ENCODE measurements around the gene AMIGO1.
"Not testable (repeated sequence)": the region's sequence is repeated elsewhere in the genome, so short reads cannot be mapped to it uniquely, and the experiment has no call there.

AMIGO1 gene

GRCh38 chr1:109483672-109484518 lies 25.6 kb downstream of the AMIGO1 start, which contains the start of gene ATXN7L2:
Gene ATXN7L2 (plus strand): TSS chr1:109483905. CDS start chr1:109483954, 49 bp downstream.
- peak; percentile 99 for DNase-seq (ENCODE audit: low spot score)

GRCh38 chr1:109482791-109483671 lies 26.5 kb downstream of the AMIGO1 start:
- DNase-seq (ENCODE audit: low spot score): peak; percentile 70

DNA sequence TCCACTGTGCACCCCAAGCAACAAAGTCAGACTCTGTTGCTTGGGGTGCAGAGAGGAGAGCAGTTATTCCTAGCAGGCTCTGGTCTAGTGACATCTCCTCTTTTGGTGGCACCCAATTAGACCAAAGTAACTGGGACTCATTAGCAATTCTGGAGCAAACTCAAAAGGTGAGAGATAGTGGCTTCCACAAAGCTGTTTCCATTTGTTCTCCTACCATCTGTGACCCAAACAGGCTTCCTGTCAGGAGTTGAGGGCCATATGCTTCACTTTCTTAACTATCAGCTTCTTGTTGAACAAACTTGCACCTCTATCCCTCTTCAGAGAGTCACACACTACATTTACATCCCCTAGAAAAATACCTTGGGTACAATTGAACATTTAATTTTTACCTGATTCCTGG lies 27.3 kb downstream of the AMIGO1 start:
- DNase-seq (ENCODE audit: low spot score): no peak

DNA sequence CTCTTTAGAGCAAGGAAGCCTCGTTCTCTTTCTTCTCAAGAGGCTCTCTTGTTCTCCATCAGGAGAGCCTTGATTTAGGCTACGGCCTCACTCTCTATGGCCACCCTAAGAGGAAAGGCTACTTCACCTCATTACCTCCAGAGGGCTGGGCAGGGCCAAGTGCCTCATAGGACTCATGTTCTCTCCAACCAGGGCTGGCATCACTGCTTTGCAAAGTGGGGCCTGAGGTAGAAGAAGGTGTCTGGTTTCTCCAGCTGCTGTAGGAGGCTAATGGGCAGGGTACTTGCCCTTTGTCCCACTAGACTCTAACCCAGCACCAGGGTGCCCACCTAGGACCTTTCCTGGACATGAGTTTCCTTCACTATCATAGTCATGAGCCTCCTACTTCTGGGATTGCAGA lies 27.9 kb downstream of the AMIGO1 start:
- no peak for DNase-seq (ENCODE audit: low spot score)

- DNase-seq (ENCODE audit: low spot score): no peak
Measured at GRCh38 chr1:109479901-109480300, 29.6 kb downstream of the AMIGO1 start.

- no peak for DNase-seq (ENCODE audit: low spot score)
Measured at GRCh38 chr1:109479311-109479710, 30.2 kb downstream of the AMIGO1 start.

DNA sequence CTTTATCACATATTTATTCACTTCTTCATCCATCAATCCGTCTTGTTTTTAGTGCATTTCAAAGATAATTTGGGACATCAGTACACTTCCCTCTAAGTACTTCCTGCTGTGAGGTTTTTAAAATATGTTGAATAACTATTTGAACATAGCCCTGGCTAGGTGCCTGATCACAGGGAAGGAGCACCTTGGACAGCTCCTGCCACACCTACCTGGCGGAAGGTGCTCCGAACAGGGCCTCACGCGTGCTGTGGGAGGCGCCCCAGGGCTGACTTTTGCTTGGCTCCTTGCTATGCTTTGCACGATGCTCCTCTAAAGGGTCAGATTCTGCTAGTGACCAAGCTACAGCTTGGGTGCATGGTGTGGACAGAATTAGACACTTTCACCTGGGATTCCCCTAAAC lies 30.7 kb downstream of the AMIGO1 start:
- peak; percentile 72 for DNase-seq (ENCODE audit: low spot score)

DNA sequence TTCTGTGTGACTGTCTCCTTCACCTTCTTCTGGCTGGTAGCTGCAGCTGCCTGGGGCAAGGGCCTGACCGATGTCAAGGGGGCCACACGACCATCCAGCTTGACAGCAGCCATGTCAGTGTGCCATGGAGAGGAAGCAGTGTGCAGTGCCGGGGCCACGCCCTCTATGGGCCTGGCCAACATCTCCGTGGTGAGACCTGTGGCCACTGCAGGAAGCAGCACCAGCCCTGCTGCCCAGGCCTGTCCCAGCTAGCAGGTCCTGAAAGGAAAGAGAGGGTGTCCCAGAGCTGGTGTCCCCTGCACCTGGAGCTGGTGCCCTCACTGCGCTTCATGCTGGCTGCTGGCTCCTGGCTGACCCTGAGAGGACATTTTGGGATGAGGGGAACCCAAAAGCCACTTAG lies 31.7 kb downstream of the AMIGO1 start:
- DNase-seq (ENCODE audit: low spot score): no peak

GRCh38 chr1:109476825-109477224 lies 32.7 kb downstream of the AMIGO1 start:
- DNase-seq (ENCODE audit: low spot score): no peak

DNA sequence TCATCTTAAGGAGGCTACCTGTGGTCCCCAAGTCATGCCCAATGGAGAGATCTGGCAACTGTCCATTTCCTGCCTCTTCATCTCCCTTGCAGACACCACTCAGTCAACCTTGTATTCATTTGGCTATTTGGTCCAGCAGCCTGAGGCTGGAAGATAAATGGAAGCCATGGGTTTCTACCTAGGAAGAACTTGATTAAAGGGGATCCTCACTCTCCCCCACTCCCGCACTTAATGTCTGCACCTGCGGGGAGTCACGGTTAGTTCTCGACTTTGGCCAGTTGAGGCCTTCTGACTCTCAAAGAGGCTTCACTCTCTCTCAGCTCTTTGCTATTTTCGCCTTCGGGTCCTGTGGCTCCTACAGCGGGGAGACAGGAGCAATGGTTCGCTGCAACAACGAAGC lies 34.3 kb downstream of the AMIGO1 start:
- DNase-seq (ENCODE audit: low spot score): no peak

- DNase-seq (ENCODE audit: low spot score): no peak
Measured at GRCh38 chr1:109474697-109475096, 34.8 kb downstream of the AMIGO1 start.

DNA sequence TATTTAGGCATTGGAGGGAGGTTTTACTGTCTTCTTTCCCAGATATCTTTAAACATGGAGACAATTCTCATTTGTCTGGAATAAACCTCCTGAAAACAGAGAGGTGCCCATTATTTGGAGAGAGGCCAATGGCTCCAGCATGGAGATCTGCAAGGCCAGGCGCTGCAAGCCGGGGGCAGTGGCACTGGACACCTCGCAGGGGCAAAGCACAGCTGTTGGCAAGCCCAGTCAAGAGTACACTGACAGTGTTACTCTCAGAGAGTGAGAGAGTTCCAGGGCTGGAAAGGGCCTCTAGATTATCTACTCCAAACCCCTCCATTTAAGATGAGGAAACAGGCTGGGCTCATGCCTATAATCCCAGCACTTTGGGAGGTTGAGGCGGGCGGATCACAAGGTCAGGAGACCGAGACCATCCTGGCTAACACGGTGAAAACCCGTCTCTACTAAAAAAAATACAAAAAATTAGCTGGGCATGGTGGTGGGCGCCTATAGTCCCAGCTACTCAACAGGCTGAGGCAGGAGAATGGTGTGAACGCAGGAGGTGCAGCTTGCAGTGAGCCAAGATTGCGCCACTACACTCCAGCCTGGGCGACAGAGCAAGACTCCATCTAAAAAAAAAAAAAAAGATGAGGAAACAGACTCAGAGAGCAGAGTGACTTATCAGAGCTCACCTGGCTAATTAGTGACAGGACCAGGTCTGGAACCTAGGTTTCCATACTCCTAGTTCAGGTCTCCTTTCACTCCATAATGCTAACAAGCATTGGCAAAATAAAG lies 36.1 kb downstream of the AMIGO1 start:
- DNase-seq (ENCODE audit: low spot score): not testable (repeated sequence)

DNA sequence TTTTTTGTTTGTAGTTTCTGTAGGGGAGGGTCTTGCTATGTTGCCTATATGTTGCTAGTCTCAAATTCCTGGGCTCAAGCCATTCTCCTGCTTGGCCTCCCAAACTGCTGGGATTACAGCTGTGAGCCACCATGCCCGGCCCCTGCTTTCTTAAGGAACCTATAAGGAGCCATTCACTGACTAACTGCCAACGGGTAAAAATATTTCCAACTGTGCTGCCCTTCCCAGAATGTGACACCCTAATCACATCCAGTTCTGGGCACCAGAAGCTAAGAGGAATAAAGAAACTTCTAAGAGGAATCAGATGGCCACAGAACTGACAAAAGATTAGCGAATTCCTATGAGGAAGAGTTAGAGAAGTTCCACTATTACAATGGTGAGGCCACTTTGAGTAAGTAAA lies 36.7 kb downstream of the AMIGO1 start:
- DNase-seq (ENCODE audit: low spot score): no peak

- no peak for DNase-seq (ENCODE audit: low spot score)
Measured at GRCh38 chr1:109470245-109470644, 39.3 kb downstream of the AMIGO1 start.

- DNase-seq (ENCODE audit: low spot score): no peak
Measured at GRCh38 chr1:109468903-109469302, 40.6 kb downstream of the AMIGO1 start.

- no peak for DNase-seq (ENCODE audit: low spot score)
Measured at GRCh38 chr1:109468061-109468460, 41.5 kb downstream of the AMIGO1 start.

DNA sequence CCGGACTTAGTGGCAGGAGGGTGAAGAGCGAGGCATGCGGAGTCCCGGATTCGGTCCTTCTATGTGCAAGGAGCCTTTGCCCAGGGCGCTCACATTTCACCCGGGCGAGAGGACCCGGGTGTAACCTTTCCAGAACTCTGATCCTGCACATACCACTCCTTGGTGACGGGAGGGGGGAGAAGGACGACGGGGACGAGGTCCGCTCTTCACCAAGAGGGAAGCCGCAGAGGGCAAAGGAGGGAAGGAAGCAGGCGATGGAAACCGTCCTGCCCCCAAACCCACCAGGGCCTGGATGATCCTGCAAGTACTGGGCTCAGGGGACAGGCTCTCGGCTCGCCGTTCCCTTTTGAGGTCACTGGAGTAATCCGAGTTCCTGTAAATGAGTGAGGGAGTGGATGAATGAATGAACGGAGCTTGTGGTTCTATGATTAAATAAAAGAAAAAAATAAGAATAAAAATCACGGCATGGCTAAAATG lies 42.2 kb downstream of the AMIGO1 start:
- DNase-seq (ENCODE audit: low spot score): peak; percentile 43

DNA sequence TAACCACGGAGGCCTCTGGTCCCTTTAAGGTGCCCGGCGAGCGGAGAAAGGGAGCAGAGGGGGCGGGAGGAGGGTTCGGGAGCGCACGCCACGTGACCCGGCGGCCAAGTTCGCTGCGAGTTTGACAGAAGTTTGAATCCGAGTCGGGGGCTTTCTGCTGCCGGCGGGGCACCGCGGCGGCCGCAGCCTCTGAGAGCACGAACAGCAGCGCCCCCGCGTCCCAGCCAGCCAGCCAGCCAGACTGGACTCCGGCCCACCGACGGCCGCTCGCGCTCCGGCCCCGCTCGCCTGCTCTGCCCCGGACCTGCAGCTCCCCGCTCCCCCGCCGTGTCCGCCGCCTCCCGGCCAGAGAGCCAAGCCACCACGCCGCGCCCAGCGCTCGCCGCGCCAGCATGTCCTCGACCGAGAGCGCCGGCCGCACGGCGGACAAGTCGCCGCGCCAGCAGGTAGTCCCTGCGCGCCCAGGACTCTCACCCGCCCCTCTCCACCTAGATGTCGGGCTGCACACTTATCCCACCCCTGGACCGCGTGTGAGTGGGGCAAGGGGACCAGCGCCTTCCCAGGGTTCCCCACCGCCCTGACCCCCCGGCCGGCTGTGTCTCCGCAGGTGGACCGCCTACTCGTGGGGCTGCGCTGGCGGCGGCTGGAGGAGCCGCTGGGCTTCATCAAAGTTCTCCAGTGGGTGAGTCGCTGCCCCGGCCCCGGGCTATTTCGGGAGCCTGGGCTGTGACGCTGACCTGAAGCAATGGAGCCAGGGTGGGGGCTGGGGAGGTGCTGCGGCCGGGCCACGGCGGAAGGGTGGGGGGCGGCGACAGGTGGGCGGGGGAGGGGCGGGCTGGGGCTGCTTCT lies 42.9 kb downstream of the AMIGO1 start, which contains the start of gene SYPL2:
Gene SYPL2, plus strand, starts transcription at position 95 of the 849 bp plus-strand sequence. Its CDS starts 298 bp downstream, at position 393.
- peak; percentile 78 for DNase-seq (ENCODE audit: low spot score)

DNA sequence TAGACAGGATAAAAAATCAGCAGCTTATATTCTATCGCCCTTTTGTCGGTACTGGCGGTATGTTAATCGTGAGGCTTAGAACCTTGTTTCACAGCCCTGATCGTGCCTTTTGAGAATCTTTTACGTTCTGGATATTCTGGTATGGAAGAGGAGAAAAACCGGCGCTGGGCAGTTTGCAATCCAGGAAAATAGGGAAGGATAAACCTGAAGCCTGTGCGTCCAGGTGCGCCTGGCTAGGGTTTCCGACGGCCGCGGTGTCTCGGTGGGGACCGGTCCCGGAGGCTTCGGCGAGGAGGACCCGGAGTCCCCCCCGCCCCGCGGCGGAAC lies 43.4 kb downstream of the AMIGO1 start:
- DNase-seq (ENCODE audit: low spot score): no peak

DNA sequence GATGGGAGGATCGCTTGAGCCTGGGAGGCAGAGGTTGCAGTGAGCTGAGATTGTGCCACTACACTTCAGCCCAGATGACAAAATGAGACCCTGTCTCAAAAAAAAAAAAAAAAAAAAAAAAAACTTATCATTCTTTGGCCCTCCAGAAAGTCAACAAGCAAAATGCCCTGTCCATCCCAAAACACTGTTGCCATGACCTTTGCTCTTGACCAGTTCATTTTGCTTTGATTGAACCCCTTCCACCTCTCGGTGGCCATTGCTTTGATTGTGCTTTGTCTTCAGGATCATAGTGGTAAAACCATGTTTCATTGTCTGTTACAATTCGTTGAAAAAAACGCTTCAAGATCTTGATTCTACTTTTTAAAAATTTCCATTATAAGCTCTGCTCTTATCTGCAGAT lies 51.7 kb downstream of the AMIGO1 start:
- no peak for DNase-seq (ENCODE audit: low spot score)

DNA sequence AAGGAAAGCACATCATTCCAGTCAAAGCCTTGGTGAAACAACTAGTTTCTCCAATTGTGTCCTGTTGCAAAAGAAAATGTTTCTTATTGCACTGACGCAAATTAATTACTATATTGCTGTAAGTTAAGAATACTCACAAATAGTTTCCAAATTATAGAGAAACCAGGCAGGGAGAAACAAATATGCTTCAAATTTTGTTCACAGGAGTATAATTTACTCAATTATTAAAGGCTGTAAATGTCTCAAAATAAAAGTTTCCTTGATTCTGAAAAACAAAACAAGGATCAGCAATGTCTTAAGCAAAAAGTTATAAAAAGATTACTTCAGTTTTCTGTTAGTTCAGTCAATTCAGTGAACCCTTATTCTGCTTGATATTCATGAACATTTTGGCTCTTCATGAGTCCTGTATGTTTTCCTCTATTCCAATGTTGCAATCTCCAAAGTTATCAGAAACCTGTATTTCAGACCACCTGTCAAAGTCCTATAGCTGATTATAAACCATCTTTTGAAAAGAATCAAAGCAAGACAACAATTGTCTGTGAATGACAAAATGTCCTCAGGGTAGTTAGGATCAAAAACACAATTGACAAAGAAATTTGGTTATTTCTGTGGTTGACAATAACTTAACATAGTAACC lies 54.9 kb downstream of the AMIGO1 start:
- no peak for DNase-seq (ENCODE audit: low spot score)
